Measurements from ENCODE around the gene SEC23IP.

DNA sequence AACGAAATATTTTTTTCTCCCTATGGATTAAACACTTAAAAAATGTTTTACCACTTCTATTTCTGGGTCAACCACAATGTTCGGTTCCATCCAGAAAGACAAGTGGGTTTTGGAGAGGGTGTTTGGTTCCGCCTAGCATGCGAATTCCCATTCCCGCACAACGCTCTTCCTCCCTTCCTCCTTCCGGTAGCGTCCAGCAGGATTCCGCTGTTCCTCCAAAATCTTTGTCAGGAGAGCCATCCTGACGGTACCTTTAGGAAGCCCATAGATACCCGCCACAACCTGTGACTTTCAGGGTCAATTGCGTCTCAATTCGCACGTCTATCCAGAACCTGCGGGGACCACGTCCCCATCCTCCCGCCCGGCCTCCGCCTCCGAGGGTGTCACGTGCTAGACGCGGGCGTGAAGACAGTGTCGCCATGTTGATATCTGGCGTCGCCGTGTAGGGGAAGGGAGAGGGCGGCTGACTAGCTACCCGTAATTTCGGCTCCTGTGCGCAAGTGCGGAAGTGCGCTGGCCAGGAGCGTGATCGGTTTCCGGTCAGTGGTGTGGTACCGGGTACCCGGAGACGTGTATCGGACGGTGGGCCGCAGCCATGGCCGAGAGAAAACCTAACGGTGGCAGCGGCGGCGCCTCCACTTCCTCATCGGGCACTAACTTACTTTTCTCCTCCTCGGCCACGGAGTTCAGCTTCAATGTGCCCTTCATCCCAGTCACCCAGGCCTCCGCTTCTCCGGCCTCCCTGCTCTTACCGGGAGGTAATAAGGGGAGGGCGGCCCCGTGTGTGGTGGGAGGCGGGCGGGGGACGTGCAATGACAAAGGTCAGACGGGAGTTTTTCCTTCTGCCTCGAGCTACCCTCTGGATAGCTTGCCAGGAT is at the start of gene SEC23IP:
- TF ChIP-seq CTCF (IDR thresholded peaks at IDR 0.05): peak in 2 of 6 experiments; percentile 21 to 24
- peak; percentile 72 to 87 for TF ChIP-seq POLR2A (IDR thresholded peaks at IDR 0.05)
